HG03571 (cell line): ENCODE results near the gene C16orf96.
"Not testable (repeated sequence)": the region's sequence is repeated elsewhere in the genome, so short reads cannot be mapped to it uniquely, and the experiment has no call there.

Source experiments
- ATAC-seq: cut with Tn5 transposase; IDR thresholded peaks from one replicate; pipeline ENCODE4 v1.9.1; 2021; ENCODE audit not compliant: unreplicated experiment

Gene C16orf96

GRCh38 chr16:4561596-4561995 is 5.5 kb downstream of the C16orf96 start:
- ATAC-seq, result no peak

GRCh38 chr16:4564661-4565267 is 8.6 kb downstream of the C16orf96 start:
- no peak for ATAC-seq

DNA sequence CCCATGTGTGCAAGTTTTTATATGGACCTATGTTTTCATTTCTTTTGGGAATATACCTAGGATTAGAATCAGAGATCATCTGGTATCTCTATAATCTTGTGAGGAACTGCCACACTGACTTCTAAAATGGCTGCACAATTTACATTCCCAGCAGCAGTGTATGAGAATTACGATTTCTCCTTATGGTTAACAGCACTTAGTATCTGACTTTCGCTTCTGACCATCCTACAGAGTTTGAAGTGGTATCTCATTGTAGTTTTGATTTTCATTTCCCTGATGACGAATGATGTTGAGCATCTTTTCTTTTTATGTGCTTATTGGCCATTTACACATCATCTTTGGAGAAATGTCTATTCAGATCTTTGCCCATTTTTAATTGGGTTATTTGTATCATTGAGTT is 10.0 kb downstream of the C16orf96 start:
- ATAC-seq, result no peak

- no peak for ATAC-seq
Observed at GRCh38 chr16:4570086-4570485, 13.9 kb downstream of the C16orf96 start.

- no peak for ATAC-seq
Observed at GRCh38 chr16:4570688-4571321, 14.7 kb downstream of the C16orf96 start.

GRCh38 chr16:4572715-4573114 is 16.6 kb downstream of the C16orf96 start:
- no peak for ATAC-seq

DNA sequence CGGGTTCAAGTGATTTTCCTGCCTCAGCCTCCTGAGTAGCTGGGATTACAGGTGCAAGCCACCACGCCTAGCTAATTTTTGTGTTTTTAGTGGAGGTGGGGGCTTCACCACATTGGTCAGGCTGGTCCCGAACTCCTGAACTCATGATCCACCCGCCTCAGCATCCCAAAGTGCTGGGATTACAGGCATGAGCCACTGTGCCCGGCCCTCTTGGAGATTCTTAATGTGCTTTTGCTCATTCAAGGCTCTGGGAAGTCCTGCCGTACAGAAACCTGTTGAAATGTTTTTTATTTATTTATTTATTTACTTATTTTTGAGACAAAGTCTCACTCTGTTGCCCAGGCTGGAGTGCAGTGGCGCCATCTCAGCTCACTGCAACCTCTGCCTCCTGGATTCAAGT is 17.8 kb downstream of the C16orf96 start:
- ATAC-seq, result not testable (repeated sequence)

DNA sequence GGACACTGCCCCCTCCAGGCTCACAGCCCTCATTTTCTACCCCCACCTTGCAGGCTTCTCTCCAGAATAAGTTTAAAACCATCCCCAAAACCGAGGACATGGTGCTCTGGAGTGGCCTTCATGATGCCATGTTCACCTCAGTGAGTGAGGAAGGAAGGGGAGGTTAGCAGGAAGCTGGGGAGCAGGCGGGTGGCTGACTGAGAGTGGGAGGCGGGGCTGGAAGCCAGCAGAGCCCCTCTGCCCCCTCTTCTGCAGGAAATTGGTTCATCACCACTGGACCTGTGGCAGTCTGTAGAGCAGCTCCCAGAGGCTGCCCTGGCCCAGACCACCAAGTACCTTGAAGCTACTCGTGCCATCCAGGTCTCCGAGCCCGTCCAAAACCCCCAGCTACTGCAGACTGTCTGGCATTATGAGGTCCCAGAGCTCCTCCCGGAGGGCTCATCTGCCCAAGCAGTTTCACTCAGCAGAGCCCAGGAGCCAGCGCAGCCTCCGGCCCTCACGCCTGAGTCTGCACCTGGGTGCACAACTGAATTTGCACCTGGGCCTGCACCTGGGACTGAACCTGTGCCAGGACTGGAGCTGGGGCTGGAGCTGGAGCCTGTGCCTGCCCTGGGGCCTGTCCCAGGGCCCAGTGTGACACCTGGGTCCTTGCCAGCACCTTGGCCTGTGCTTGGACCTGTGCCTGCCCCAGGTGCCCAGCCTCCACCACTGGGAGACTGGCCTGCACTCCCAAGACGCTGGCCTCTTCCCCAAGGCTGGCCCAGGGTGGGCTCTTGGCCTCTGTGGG is 19.0 kb downstream of the C16orf96 start:
- ATAC-seq, result no peak

GRCh38 chr16:4576008-4576407 is 19.9 kb downstream of the C16orf96 start:
- ATAC-seq, result no peak

GRCh38 chr16:4578961-4579530 is 22.9 kb downstream of the C16orf96 start:
- no peak for ATAC-seq

DNA sequence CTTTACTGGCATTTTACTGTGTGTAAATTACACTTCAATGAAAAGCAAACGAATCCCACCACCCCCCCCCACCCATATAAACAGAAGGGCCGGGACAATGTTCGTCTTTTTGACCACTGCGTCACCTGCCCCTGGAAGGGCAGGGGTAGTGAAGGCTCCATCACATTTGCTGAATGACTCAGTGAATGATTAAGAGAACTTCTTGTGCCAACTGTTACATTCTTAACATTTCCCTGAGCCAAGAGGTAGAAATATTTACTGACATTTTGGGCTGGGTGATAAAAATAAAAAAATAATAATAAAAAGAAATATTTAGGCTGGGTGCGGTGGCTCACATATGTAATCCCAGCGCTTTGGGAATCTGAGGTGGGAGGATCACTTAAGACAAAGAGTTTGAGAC is 24.1 kb downstream of the C16orf96 start:
- ATAC-seq, result no peak

GRCh38 chr16:4583906-4584305 is 27.8 kb downstream of the C16orf96 start:
- ATAC-seq, result no peak

- no peak for ATAC-seq
Observed at GRCh38 chr16:4586291-4586690, 30.2 kb downstream of the C16orf96 start.

GRCh38 chr16:4588386-4588785 is 32.2 kb downstream of the C16orf96 start:
- no peak for ATAC-seq

DNA sequence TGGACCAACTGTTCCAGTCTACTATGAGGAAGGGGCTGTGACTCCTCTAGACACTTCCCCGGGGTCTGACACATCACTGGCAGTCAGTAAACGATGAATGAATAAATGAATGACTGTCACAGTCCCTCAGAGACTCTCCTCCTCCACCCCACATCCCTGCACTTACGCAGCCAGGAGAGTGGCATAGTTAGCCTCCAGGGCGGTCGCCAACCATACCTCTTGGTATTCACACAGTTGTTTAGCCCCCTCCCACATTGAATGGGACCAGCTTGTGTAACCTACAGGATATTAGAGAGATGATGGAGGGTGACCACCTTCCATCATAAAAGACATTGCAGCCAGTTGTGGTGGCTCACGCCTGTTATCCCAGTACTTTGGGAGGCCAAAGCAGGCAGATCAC is 32.8 kb downstream of the C16orf96 start:
- ATAC-seq, result no peak

DNA sequence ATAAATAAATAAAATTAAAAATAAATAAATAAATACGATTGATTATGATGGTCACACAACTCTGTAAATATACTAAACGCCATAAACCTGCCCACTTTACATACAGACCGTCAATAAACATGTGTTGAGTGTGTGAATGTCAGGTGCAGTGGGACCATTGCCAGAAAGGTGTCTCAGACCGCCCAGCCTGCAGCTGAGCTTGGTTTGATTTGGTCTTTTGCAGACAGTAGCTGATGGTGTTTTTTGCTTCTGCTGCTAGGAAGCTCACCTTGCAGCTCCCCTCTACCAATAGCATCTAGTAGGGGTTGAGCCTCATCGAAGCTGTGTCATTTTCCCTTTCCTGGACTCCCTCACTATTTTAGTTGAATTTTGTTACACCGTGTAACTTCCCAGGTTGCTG is 35.1 kb downstream of the C16orf96 start:
- no peak for ATAC-seq

DNA sequence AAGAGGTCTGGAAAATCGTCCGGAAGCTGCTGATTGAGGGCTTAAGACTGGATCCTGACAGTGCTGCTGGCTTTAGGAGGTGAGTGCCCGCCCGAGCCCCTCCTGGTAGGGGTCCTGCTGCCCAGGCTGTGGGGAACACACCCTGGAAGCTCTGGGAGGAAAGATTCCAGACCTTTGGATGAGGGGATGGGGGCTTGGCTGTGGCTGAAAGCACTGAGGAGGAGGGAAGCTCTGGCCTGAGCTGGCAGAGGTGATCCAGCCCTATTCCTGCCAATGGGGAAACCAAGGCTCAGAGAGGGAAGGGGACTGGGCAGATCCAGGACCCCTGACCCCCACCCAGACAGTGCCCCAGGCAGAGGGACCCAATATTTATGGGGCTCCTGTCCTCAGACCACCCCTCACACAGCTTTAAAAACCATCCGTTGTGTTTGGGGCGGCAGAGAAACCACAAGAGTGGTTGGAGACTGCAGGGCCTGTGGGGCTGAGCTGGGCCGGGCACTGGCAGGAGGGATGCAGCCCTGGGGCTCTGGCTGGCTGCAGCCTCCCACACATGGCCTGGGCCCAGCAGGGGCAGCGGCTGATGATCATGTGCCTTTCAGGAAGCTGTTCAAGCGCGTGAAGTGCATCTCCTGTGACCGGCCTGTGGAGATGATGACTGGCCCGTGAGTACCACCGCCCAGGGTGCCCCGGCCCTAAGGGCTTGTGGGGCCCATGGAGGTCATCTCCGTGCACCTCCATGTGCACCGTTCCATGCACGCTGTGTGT is 35.7 kb downstream of the C16orf96 start:
- no peak for ATAC-seq

- no peak for ATAC-seq
Observed at GRCh38 chr16:4593086-4593485, 36.9 kb downstream of the C16orf96 start.

GRCh38 chr16:4594433-4595410 is 38.6 kb downstream of the C16orf96 start:
- no peak for ATAC-seq

- no peak for ATAC-seq
Observed at GRCh38 chr16:4597174-4597573, 41.0 kb downstream of the C16orf96 start.
